ENCODE results near the gene TFB1M. TPM values are rescaled to one million over a fixed set of nuclear protein-coding genes. Genes with fewer than 3 reads are reported as not detected.
A peak's percentile ranks its signal among the peaks of the same experiment; 100 is the strongest.
"Not testable (repeated sequence)": the region's sequence is repeated elsewhere in the genome, so short reads cannot be mapped to it uniquely, and the experiment has no call there.

TFB1M gene
- total RNA-seq, 2 experiments from 2014 or later = 45.5 to 56.4 TPM

DNA sequence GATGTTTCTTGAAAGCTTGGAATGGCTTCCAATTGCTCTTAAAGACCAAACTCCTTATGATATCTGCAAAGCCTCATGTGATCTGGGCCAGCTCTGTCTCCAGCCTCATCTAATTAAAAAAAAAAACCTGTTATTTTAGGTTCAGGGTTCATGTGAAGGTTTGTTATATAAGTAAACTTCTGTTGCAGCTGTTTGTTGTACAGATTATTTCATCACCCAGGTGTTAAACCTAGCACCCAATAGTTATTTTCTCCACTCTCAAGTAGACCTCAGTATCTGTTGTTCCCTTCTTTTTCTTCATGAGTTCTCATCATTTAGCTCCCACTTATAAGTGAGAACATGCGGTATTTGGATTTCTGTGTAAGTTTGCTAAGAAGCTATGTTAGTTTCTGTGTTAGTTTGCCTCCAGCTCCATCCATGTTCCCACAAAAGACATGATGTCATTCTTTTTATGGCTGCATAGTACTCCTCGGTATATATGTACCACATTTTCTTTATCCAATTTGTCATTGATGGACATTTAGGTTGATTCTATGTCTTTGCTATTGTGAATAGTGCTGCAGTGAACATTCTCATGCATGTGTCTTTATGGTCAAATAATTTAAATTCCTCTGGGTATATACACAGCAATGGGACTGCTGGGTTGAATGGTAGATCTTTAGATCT, 30.2 kb upstream of the TFB1M start:
- no peak overlapping the region for H3K4me3 Mint-ChIP-seq
- peaks cover 21% of the 10 kb centered on the region for H3K9me3 Mint-ChIP-seq (ENCODE audit: low read depth)
- no peak for DNase-seq
- no peak for ATAC-seq
- intact Hi-C loops (cut with DNase I, micrococcal nuclease) = no loop called here
- peaks cover 12% of the 10 kb centered on the region for H3K4me1 Mint-ChIP-seq
- H3K27me3 Mint-ChIP-seq = no peaks in the 10 kb centered on the region
- ChIA-PET CTCF (interaction anchor here (0.8 kb wide), 1 partner anchor 17 kb away, joined by 4 read pairs; no protein-coding TSS in a partner anchor), POLR2A (no interaction called here)
- H3K36me3 Mint-ChIP-seq (ENCODE audit: low read depth) = peaks cover 6% of the 10 kb centered on the region
- no peak overlapping the region for H3K27ac Mint-ChIP-seq

DNA sequence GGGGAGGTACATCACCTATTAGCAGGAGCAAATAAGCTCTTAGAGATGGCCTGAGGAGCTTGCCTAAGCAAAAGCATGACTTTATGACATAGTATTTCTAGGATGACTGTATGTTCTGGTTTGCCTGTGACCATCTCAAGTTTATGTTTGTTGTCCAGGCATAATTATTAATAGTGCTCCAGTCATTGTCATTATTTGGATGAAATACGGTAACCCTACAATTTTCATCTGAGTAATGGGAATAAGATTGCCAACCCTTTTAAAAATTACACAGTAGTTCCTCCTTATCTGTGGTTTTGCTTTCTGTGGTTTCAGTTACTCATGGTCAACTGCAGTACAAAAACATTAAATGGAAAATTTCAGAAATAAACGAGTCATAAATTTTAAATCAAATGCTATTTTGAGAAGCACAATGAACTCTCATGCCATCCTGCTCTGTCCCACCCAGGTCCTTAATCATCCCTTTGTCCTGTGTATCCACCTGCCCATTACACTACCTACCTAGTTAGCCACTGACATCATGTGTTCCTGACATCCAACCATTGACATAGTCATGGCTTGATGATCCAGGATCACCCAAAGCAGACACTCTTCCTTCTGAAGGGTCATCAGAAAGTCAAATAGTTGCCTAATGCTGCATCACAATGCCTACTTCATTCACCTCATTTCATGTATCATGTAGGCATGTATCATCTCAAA, 27.0 kb upstream of the TFB1M start:
- Mint-ChIP-seq H3K4me1 (peaks cover 21% of the 10 kb centered on the region), H3K9me3 (ENCODE audit: low read depth) (peaks cover 24% of the 10 kb centered on the region), H3K27me3 (no peaks in the 10 kb centered on the region), H3K4me3 (no peak overlapping the region), H3K27ac (no peak overlapping the region), H3K36me3 (ENCODE audit: low read depth) (peaks cover 15% of the 10 kb centered on the region)
- intact Hi-C loops (cut with DNase I, micrococcal nuclease) = no loop called here
- CTCF ChIA-PET = interaction anchor here (1.0 to 1.4 kb wide), 2 partner anchors 25 to 26 kb away, joined by 3 to 4 read pairs; no protein-coding TSS in a partner anchor
- POLR2A ChIA-PET = no interaction called here
- DNase-seq = no peak
- no peak for ATAC-seq

DNA sequence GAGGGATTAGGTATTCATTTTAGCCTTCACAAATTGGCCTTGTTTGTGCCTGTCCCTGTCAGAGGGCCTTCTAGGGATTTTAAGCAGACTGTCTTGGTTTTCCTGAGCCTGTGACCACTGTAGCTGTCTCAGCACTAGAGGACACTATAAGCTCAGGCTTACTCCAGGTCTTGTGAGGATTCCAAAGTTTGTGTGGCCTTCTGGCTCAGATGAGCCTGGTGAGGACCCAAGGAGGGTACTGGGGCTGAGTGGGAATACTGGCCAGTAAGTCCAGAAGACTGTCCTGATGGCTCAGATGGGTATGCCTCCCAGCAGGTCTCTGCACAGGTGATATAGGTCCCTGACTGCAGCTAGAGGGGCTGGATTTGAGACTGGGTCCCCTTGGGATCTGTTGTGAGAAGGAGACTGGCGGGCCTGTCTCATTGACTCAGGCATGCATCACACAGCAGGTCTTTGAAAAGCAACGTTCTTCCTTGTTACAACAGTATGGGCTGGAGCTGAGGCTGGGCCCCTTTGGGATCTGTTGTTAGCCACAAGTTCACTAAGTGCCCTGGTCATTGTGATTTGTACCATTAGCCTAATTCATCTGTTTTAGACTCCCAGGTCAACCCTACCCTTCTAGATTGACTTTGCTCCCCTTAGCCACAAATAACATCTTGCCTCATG, 26.3 kb upstream of the TFB1M start:
- ATAC-seq (no peak), DNase-seq (no peak)
- peaks cover 27% of the 10 kb centered on the region for H3K9me3 Mint-ChIP-seq (ENCODE audit: low read depth)
- H3K4me3 Mint-ChIP-seq = no peak overlapping the region
- ChIA-PET CTCF (interaction anchor here (1.0 to 3.2 kb wide), 5 partner anchors 10 to 26 kb away, joined by 3 to 13 read pairs (median 3); no protein-coding TSS in a partner anchor), POLR2A (no interaction called here)
- peaks cover 21% of the 10 kb centered on the region for H3K4me1 Mint-ChIP-seq
- H3K27ac Mint-ChIP-seq = no peak overlapping the region
- H3K36me3 Mint-ChIP-seq (ENCODE audit: low read depth) = peaks cover 15% of the 10 kb centered on the region
- intact Hi-C loops (cut with DNase I, micrococcal nuclease) = no loop called here
- no peaks in the 10 kb centered on the region for H3K27me3 Mint-ChIP-seq

DNA sequence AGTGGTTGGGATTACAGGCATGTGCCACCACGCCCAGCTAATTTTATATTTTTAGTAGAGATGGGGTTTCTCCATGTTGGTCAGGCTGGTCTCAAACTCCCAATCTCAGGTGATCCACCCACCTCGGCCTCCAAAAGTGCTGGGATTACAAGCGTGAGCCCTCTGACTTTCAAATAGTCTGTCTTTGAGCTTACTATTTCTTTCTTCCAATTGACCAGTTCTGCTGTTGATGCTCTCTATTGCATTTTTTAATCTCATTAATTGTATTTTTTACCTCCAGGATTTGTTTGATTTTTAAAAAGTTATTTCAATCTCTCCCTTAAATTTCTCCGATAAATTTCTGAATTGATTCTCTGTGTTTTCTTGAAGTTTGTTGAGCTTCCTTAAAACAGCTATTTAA, 25.6 kb upstream of the TFB1M start:
- Mint-ChIP-seq H3K36me3 (ENCODE audit: low read depth) (peaks cover 15% of the 10 kb centered on the region), H3K9me3 (ENCODE audit: low read depth) (peaks cover 28% of the 10 kb centered on the region), H3K4me1 (peaks cover 21% of the 10 kb centered on the region)
- DNase-seq; ATAC-seq; intact Hi-C loops (cut with DNase I, micrococcal nuclease); POLR2A ChIA-PET; H3K27ac Mint-ChIP-seq; H3K27me3 Mint-ChIP-seq; H3K4me3 Mint-ChIP-seq: not testable (repeated sequence)
- CTCF ChIA-PET = interaction anchor here (1.0 to 3.2 kb wide), 6 partner anchors 11 to 132 kb away, joined by 3 to 13 read pairs (median 4); no protein-coding TSS in a partner anchor

DNA sequence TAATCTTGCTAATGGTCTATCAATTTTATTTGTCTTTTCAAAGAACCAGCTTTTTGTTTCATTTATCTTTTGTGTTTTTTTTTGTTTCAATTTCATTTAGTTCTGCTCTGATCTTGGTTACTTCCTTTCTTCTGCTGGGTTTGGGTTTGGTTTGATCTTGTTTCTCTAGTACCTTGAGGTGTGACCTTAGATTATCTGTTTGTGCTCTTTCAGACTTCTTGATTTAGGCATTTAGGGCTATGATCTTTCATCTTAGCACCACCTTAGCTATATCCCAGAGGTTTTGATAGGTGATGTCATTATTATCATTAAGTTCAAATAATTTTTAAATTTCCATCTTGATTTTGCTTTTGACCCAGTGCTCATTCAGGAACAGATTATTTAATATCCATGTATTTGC, 24.0 kb upstream of the TFB1M start:
- peak overlapping the region; percentile 37 for H3K27ac Mint-ChIP-seq
- not testable (repeated sequence) for H3K27me3 Mint-ChIP-seq
- POLR2A ChIA-PET = interaction anchor here (0.6 kb wide), 1 partner anchor 994 kb away, joined by 4 read pairs; no protein-coding TSS in a partner anchor

DNA sequence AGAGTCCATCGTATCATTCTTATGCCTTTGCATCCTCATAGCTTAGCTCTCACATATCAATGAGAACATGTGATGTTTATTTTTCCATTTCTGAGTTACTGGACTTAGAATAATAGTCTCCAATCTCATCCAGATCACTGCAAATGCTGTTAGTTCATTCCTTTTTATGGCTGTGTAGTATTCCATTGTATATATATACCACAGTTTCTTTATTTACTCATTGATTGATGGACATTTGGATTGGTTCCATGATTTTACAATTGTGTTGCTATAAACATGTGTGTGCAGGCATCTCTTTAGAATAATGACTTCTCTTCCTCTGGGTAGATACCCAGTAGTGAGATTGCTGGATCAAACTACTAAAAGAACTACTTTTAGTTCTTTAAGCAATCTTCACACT, 21.0 kb upstream of the TFB1M start:
- DNase-seq (no peak), ATAC-seq (no peak)
- no peak overlapping the region for H3K27ac Mint-ChIP-seq
- peaks cover 14% of the 10 kb centered on the region for H3K36me3 Mint-ChIP-seq (ENCODE audit: low read depth)
- no peak overlapping the region for H3K4me3 Mint-ChIP-seq
- intact Hi-C loops (cut with DNase I, micrococcal nuclease) = no loop called here
- POLR2A ChIA-PET = no interaction called here
- CTCF ChIA-PET = no interaction called here
- H3K27me3 Mint-ChIP-seq = no peaks in the 10 kb centered on the region
- peaks cover 40% of the 10 kb centered on the region for H3K4me1 Mint-ChIP-seq
- H3K9me3 Mint-ChIP-seq (ENCODE audit: low read depth) = peaks cover 26% of the 10 kb centered on the region

More for the DNA sequence above, 24.0 kb upstream of the TFB1M start:
- peaks cover 32% of the 10 kb centered on the region for H3K4me1 Mint-ChIP-seq
- H3K4me3 Mint-ChIP-seq; intact Hi-C loops (cut with DNase I, micrococcal nuclease); DNase-seq; ATAC-seq: not testable (repeated sequence)
- H3K36me3 Mint-ChIP-seq (ENCODE audit: low read depth) = peaks cover 15% of the 10 kb centered on the region
- H3K9me3 Mint-ChIP-seq (ENCODE audit: low read depth) = peaks cover 28% of the 10 kb centered on the region
- CTCF ChIA-PET = interaction anchor here (1.5 to 3.2 kb wide), 3 partner anchors 9 to 190 kb away, joined by 4 to 13 read pairs (median 6); no protein-coding TSS in a partner anchor

DNA sequence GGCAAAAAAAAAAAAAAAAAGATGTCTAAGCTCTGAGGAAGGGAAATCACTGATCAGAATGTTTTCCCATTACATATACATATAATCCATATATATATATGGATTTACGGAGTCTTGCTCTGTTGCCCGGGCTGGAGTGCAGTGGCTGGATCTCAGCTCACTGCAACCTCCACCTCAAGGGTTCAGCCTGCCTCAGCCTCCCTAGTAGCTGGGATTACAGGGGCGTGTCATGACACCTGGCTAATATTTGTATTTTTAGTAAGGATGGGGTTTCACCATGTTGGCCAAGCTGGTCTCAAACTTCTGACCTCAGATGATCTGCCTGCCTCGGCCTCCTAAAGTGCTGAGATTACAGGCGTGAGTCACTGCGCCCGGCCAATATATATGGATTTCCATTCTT, 19.8 kb upstream of the TFB1M start:
- H3K4me3 Mint-ChIP-seq = peak overlapping the region; percentile 33
- peaks cover 23% of the 10 kb centered on the region for H3K9me3 Mint-ChIP-seq (ENCODE audit: low read depth)
- DNase-seq = not testable (repeated sequence)

DNA sequence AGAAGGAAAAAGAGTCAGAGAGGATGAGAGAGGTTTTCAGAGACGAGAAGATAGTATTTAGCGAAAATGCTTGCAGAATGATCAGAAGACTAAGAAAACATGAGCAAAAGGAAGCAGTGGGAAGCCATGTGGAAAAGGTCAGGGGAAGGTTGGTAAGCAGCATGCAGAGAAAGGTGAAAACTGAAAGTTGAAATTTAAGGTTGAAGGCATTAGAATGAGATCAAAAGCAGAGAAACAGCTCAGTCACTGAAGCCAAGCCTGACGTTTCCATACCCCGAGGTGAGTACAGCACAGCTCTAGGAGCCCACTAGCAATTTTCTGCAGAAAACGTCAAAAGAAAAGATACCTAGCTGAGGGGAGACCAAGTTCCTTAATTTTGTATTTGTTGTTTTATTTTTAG, 19.1 kb upstream of the TFB1M start:
- ChIA-PET CTCF (interaction anchor here (0.5 to 1.0 kb wide), 2 partner anchors 214 to 372 kb away, joined by 3 read pairs; no protein-coding TSS in a partner anchor), POLR2A (no interaction called here)
- ATAC-seq (peak; percentile 93), DNase-seq (peak; percentile 44)
- Mint-ChIP-seq H3K9me3 (ENCODE audit: low read depth) (peaks cover 20% of the 10 kb centered on the region), H3K4me3 (peak overlapping the region; percentile 33), H3K27me3 (no peaks in the 10 kb centered on the region), H3K4me1 (peaks cover 40% of the 10 kb centered on the region), H3K27ac (peak overlapping the region; percentile 70), H3K36me3 (ENCODE audit: low read depth) (peaks cover 4% of the 10 kb centered on the region)
- intact Hi-C loops (cut with DNase I, micrococcal nuclease) = loop anchor here in 1 of 2 experiments (2.0 kb wide), 1 partner anchor 85 kb away; no protein-coding TSS in a partner anchor

More for the DNA sequence above, 19.8 kb upstream of the TFB1M start:
- CTCF ChIA-PET = interaction anchor here (0.5 kb wide), 1 partner anchor 372 kb away, joined by 3 read pairs; no protein-coding TSS in a partner anchor
- peak overlapping the region; percentile 70 for H3K27ac Mint-ChIP-seq
- H3K4me1 Mint-ChIP-seq = peaks cover 42% of the 10 kb centered on the region
- intact Hi-C loops (cut with DNase I, micrococcal nuclease); H3K27me3 Mint-ChIP-seq; ATAC-seq; H3K36me3 Mint-ChIP-seq (ENCODE audit: low read depth); POLR2A ChIA-PET: not testable (repeated sequence)

DNA sequence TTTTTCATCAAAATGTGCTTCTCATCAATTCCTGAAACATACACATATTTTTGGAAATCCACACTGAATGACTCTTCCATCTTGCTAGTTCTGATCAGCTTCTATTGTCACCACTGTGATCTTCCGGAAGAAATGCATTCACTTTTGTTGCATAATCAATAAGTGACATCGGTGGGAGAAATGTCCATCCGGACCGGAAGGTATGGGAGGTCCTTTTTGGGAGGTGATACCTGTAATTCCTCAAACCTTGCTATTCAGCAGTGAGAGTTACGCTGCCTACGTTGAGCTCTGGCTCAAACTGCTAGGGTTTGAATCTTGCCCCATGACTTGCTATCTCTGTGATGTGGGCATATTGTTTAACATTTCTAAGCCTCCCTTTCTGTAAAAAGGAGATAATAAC, 16.6 kb upstream of the TFB1M start:
- H3K4me3 Mint-ChIP-seq = no peak overlapping the region
- intact Hi-C loops (cut with DNase I, micrococcal nuclease) = no loop called here
- no peaks in the 10 kb centered on the region for H3K36me3 Mint-ChIP-seq (ENCODE audit: low read depth)
- ATAC-seq (no peak), DNase-seq (no peak)
- ChIA-PET POLR2A (no interaction called here), CTCF (interaction anchor here (0.7 to 0.9 kb wide), 2 partner anchors 205 to 1270 kb away, joined by 4 read pairs; no protein-coding TSS in a partner anchor)
- peaks cover 10% of the 10 kb centered on the region for H3K9me3 Mint-ChIP-seq (ENCODE audit: low read depth)
- no peaks in the 10 kb centered on the region for H3K27me3 Mint-ChIP-seq
- H3K27ac Mint-ChIP-seq = no peak overlapping the region
- H3K4me1 Mint-ChIP-seq = peaks cover 43% of the 10 kb centered on the region

DNA sequence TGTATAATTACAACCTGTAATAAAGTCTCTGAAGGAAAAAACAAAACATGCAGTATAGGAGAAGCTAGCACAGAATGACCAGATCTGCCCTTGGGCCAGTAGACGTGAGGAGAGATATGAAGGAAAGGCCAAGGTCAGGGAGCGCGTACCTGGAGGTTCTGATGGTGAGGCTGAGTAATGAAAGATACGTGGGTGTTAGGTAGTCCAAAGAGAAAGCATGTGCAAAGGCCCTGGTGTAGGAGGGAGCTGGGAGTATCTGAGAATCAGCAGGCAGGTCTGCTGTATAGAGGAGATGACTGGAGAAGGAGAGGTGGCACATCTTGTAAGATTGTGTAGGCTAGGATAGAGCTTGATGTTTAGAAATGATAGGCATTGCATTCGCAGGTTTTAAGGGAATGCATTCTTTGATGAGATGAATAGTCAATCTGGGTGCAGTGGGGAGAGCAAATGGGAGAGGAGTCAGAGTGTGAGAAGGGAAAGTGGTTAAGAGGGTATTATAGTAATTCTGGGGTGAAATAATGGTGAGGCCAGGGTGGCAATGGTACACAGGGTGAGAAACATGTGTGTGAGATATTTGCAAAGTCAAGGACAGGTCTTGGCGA, 15.9 kb upstream of the TFB1M start:
- Mint-ChIP-seq H3K4me3 (no peak overlapping the region), H3K27me3 (no peaks in the 10 kb centered on the region), H3K27ac (peak overlapping the region; percentile 0), H3K4me1 (peaks cover 43% of the 10 kb centered on the region), H3K9me3 (ENCODE audit: low read depth) (peaks cover 3% of the 10 kb centered on the region), H3K36me3 (ENCODE audit: low read depth) (no peaks in the 10 kb centered on the region)
- ChIA-PET POLR2A (no interaction called here), CTCF (interaction anchor here (0.7 to 3.7 kb wide), 7 partner anchors 9 to 1270 kb away, joined by 3 to 22 read pairs (median 4); no protein-coding TSS in a partner anchor)
- DNase-seq (no peak), ATAC-seq (no peak)
- intact Hi-C loops (cut with DNase I, micrococcal nuclease) = no loop called here
